SK-N-MC (cell line): ENCODE data around the gene SMAD4.
"Not testable (repeated sequence)": the region's sequence is repeated elsewhere in the genome, so short reads cannot be mapped to it uniquely, and the experiment has no call there.

Source experiments
- DNase-seq: peaks from one replicate; pipeline ENCODE4 v3.0.0-alpha.2; 2011; ENCODE audit warnings: low read depth, low spot score
- H3K27ac ChIP-seq: fragments of 200-600 bp; sonication (generic); 2 replicates; pipeline ENCODE4 v1.5.1; 2016; ENCODE audit warnings: mixed run types
- H3K36me3 ChIP-seq: fragments of 200-600 bp; sonication (generic); 2 replicates; pipeline ENCODE4 v1.6.1; 2017; ENCODE audit warnings: antibody characterized with exemption, low read length, mixed read lengths; ENCODE audit not compliant: insufficient read depth
- H3K4me3 ChIP-seq: fragments of 200-600 bp; sonication (generic); 2 replicates; pipeline ENCODE4 v1.5.1; 2016
- H3K9ac ChIP-seq: fragments of 200-600 bp; sonication (generic); 2 replicates; pipeline ENCODE4 v1.8.0; 2017; ENCODE audit warnings: mixed run types, mixed read lengths; ENCODE audit not compliant: insufficient read length
- H3K9me3 ChIP-seq: fragments of 200-600 bp; sonication (generic); 2 replicates; pipeline ENCODE4 v1.6.1; 2017; ENCODE audit warnings: low read depth, mild to moderate bottlenecking, antibody characterized with exemption, low read length, moderate library complexity, mixed read lengths
- EZH2 ChIP-seq: fragments of 200-600 bp; sonication (generic); IDR thresholded peaks from one replicate; pipeline ENCODE4 v1.6.1; 2017; ENCODE audit warnings: antibody characterized with exemption
- FOXP2 ChIP-seq: optimal IDR thresholded peaks from 2 replicates; pipeline ENCODE3; 2011; ENCODE audit warnings: mild to moderate bottlenecking, moderate library complexity; ENCODE audit not compliant: insufficient read depth; ENCODE audit errors: extremely low read length, control extremely low read depth
- POLR2AphosphoS5 ChIP-seq: IDR thresholded peaks from 2 replicates; pipeline ENCODE4 v1.6.1; 2012; ENCODE audit warnings: mild to moderate bottlenecking, low read depth, low read length, borderline replicate concordance

Gene SMAD4

GRCh38 chr18:51107598-51108305, 77.7 kb downstream of the SMAD4 start:
- H3K27ac ChIP-seq, result no peak overlapping the region

GRCh38 chr18:51108330-51108729, 78.3 kb downstream of the SMAD4 start:
- H3K27ac ChIP-seq, result no peak overlapping the region
- no peak for DNase-seq
- no peaks in the 10 kb centered on the region for H3K36me3 ChIP-seq
- no peak overlapping the region for H3K4me3 ChIP-seq
- H3K9me3 ChIP-seq, result no peaks in the 10 kb centered on the region
- TF ChIP-seq FOXP2, result no peak
- TF ChIP-seq POLR2AphosphoS5, result no peak
- no peak for TF ChIP-seq EZH2
- no peak overlapping the region for H3K9ac ChIP-seq

More at GRCh38 chr18:51107598-51108305, 77.7 kb downstream of the SMAD4 start:
- TF ChIP-seq EZH2, result no peak
- TF ChIP-seq FOXP2, result no peak
- TF ChIP-seq POLR2AphosphoS5, result no peak
- no peak for DNase-seq
- no peaks in the 10 kb centered on the region for H3K36me3 ChIP-seq
- H3K4me3 ChIP-seq, result no peak overlapping the region
- no peak overlapping the region for H3K9ac ChIP-seq
- no peaks in the 10 kb centered on the region for H3K9me3 ChIP-seq

GRCh38 chr18:51110073-51110797, 80.2 kb downstream of the SMAD4 start:
- TF ChIP-seq POLR2AphosphoS5 (no peak), EZH2 (no peak), FOXP2 (no peak)
- Histone ChIP-seq H3K9ac (no peak overlapping the region), H3K4me3 (no peak overlapping the region), H3K36me3 (no peaks in the 10 kb centered on the region), H3K9me3 (no peaks in the 10 kb centered on the region), H3K27ac (no peak overlapping the region)
- DNase-seq, result no peak

- not testable (repeated sequence) for H3K36me3 ChIP-seq, H3K9ac ChIP-seq, H3K9me3 ChIP-seq
Observed at GRCh38 chr18:51111633-51112355, 81.8 kb downstream of the SMAD4 start.

GRCh38 chr18:51116996-51117395, 87.0 kb downstream of the SMAD4 start:
- not testable (repeated sequence) for H3K4me3 ChIP-seq

More at GRCh38 chr18:51111633-51112355, 81.8 kb downstream of the SMAD4 start:
- H3K27ac ChIP-seq, H3K4me3 ChIP-seq, DNase-seq: not testable (repeated sequence)

GRCh38 chr18:51119561-51119960, 89.5 kb downstream of the SMAD4 start:
- H3K27ac ChIP-seq, DNase-seq, H3K9ac ChIP-seq, H3K36me3 ChIP-seq, H3K9me3 ChIP-seq, H3K4me3 ChIP-seq: not testable (repeated sequence)

More at GRCh38 chr18:51116996-51117395, 87.0 kb downstream of the SMAD4 start:
- H3K36me3 ChIP-seq, H3K9ac ChIP-seq, DNase-seq, H3K27ac ChIP-seq, H3K9me3 ChIP-seq: not testable (repeated sequence)

- H3K4me3 ChIP-seq, result not testable (repeated sequence)
Observed at GRCh38 chr18:51119976-51120375, 90.0 kb downstream of the SMAD4 start.

GRCh38 chr18:51120809-51121596, 91.0 kb downstream of the SMAD4 start:
- Histone ChIP-seq H3K9me3 (no peaks in the 10 kb centered on the region), H3K27ac (no peak overlapping the region), H3K4me3 (no peak overlapping the region), H3K36me3 (no peaks in the 10 kb centered on the region), H3K9ac (no peak overlapping the region)
- DNase-seq, result no peak
- no peak for TF ChIP-seq POLR2AphosphoS5
- no peak for TF ChIP-seq FOXP2
- TF ChIP-seq EZH2, result no peak

More at GRCh38 chr18:51119976-51120375, 90.0 kb downstream of the SMAD4 start:
- H3K9ac ChIP-seq, DNase-seq, H3K9me3 ChIP-seq, H3K36me3 ChIP-seq, H3K27ac ChIP-seq: not testable (repeated sequence)

GRCh38 chr18:51121597-51121857, 91.5 kb downstream of the SMAD4 start:
- Histone ChIP-seq H3K4me3 (no peak overlapping the region), H3K36me3 (no peaks in the 10 kb centered on the region), H3K9ac (no peak overlapping the region), H3K27ac (no peak overlapping the region), H3K9me3 (no peaks in the 10 kb centered on the region)
- TF ChIP-seq POLR2AphosphoS5 (no peak), EZH2 (no peak), FOXP2 (no peak)
- DNase-seq, result no peak
